Adipose tissue (tissue), 3 donors: Measurements from ENCODE around the gene HS3ST6. TPM values are rescaled to one million over a fixed set of nuclear protein-coding genes. Genes with fewer than 3 reads are reported as not detected.
"Not testable (repeated sequence)": the region's sequence is repeated elsewhere in the genome, so short reads cannot be mapped to it uniquely, and the experiment has no call there.

Experiments used
- H3K27ac ChIP-seq: one replicate; pipeline ENCODE4 v1.5.1; 2013; ENCODE audit warnings: low read depth, low read length
- WGBS, 3 donors: extraction: QIAGEN DNeasy Blood & Tissue Kit; methylation state at CpG; one replicate each; pipeline ENCODE4 v1.1.7; 2013; 5-methylcytosine and 5-hydroxymethylcytosine counted together
- polyA plus RNA-seq, 3 donors: library from polyadenylated mRNA; stranded (reverse); fragments of 200-250 nt; gene quantifications; one replicate each; pipeline ENCODE4 v1.2.3, GENCODE V29; 2013
- donor health status: healthy with polysubstance abuse.
- donor health status: Bipolar disorder and iron deficiency.
- donor health status: healthy.

HS3ST6 gene
- polyA plus RNA-seq, 3 donors: 0.56 TPM; not detected in 2

DNA sequence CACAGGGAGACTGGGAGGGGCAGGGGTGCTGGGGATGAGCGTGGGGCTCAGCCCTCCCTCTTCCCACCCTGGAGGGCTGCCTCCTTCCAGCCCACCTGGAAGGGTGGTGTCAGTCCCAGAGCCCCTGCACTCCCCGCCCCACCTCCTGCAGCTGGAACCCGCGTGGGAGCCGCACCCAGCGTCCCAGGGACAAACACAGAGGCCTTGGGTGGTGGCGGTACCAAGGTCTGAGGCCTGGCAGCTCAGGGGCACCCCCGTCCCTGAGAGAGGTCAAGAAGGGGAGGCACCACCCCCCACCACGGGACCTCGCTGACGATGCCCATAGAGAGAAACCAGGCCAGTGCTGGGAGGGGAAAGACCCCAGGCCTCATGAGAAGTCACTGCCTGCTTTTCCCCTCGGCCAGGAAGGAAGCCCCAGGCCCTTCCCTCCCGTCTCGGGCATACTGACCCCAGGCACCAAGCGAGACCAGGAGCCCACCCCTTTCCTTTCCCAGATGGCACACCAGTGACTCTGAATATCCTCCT is 4.1 kb downstream of the HS3ST6 start:
- WGBS, 3 donors: 46 to 60% (median 60%) methylated on average over 15 of the region's 15 CpGs
- H3K27ac ChIP-seq: no peak overlapping the region

DNA sequence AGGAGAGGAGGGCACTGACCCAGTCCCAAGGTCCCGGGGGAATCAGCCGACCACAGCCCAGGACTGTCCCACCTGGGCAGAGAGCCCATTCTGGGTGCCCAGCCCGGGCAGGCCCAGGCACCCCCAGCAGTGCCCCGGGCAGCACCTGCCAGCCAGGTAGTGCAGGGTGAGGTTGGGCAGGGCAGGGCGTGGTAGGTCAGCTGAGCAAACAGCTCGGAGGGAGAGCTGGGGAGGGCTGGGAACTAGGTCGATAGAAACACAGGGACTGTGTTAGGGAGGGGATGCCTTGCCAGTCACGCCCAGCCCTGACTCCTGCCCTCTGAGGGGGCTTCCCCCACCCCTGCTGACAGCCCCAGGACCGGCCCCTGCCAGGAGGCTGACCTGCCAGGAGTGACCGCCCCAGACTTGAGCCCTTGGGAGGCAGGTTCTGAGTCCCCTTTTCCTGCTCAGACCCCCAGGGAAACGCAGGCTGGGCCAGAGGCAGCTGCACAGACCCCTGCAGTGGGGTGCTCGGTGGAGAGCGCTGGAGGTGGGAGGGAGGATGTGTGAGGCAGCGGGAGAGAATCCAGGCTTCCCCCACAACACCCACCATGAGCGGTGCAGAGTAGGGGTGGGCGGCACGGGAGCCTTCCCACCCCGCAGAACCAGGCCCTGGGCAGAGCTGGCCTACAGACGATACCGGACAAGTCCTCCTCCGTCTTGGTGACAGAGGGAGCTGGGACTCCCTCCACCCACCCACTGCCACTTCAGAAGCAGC is 4.7 kb downstream of the HS3ST6 start:
- 47 to 61% (median 58%) methylated on average over 18 to 21 of the region's 21 CpGs for WGBS, 3 donors
- H3K27ac ChIP-seq: no peak overlapping the region

- 84 to 94% (median 91%) methylated on average over 11 to 17 of the region's 17 CpGs for WGBS, 3 donors
These were observed 6.0 kb downstream of the HS3ST6 start for GRCh38 chr16:1912215-1912543.

GRCh38 chr16:1911467-1912214 is 6.6 kb downstream of the HS3ST6 start:
- WGBS, 3 donors: 88 to 94% (median 90%) methylated on average over 56 to 59 of the region's 59 CpGs
- H3K27ac ChIP-seq: no peak overlapping the region

More at GRCh38 chr16:1912215-1912543, 6.0 kb downstream of the HS3ST6 start:
- no peak overlapping the region for H3K27ac ChIP-seq

- 69 to 86% (median 70%) methylated on average over 18 of the region's 18 CpGs for WGBS, 3 donors
- no peak overlapping the region for H3K27ac ChIP-seq
These were observed 8.5 kb downstream of the HS3ST6 start for GRCh38 chr16:1909561-1910231.

DNA sequence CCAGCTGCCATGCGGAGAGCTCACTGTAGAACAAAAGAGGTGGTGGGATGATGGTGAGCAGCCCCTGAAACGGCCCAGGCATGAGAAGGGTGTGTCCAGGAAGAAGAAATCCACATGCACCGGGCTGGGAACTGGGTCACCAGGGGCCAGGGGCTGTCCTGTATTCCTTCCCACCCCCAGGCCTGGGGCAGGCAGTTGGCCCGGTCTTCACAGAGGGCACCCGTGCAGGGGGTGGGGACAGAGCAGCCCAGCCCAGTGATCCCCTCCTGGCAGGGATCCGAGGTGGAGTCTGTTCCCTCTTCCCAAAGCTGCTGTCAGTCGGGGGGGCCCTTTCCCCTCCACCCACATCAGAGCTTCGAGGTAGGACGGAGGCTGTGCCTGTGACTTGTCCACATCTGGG is 9.2 kb downstream of the HS3ST6 start:
- 51 to 67% (median 62%) methylated on average over 9 of the region's 9 CpGs for WGBS, 3 donors
- no peak overlapping the region for H3K27ac ChIP-seq

DNA sequence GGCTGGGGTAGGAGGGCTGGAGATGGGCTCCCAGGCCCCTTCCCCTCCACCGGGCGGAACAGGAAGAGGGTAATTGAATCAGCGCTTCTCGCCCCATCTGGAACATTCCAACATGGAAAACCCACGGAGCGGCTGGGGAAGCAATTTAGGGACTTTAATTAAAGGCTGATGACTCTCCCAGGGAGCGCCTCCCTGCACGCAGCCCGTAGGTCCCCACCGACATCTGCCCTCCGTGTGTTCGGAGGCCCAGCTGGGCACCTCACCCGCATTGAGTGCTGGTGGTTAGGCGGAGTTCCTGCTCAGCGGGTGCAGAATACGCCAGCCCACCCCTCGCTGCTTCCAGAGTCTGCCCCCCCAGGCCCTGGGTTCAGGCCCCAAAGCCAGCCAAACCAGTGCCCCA is 10.0 kb downstream of the HS3ST6 start:
- H3K27ac ChIP-seq: no peak overlapping the region

DNA sequence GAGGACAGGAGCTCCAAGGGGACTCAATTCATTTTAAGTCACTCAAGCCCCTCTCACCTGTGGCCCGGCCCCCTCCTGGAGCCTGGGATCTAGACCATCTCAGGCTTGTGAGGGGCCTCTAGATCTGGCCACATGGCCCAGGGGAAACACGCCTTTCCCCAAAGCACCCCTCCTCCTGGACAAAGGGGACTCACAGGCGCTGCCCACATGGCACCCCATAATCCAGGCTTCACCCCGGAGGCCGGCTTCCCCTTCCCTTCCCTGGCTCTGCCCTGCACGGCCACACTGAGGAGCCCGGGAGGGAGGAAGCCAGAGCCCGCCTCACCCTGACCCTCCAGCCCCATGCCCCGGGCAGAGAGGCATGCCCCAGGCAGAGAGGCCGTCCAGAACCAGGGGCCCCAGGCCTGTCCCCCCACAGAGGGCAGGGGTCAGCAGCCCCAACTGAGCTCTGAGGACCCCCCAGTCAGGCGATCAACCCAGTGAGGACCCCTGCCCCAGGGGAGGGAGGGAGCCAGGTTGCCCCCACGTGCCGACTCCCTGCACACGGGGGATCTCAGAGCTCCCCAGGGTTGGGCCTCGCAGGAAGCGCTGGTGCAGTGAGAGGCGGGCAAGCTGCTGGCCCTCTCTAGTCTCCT is 10.9 kb downstream of the HS3ST6 start:
- H3K27ac ChIP-seq: no peak overlapping the region
- 72 to 84% (median 75%) methylated on average over 12 to 17 of the region's 17 CpGs for WGBS, 3 donors

More for the DNA sequence above, 10.0 kb downstream of the HS3ST6 start:
- WGBS, 3 donors: 55 to 85% (median 66%) methylated on average over 17 of the region's 17 CpGs

DNA sequence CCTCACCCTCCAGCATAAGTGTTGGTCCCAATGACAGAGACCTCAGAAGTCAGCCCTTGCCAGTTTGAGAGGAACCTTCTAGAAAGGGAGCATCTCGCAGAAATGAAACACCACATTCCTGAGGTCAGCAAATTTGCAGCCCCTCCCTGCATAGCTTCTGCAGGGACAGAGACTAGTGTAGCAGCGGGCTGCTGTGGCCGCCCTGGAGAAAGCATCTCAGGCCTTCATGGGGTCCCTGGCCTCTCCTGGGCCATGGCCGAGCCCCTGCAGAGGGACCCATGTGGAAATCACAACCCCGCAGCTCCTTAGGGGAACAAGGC is 11.4 kb downstream of the HS3ST6 start:
- no peak overlapping the region for H3K27ac ChIP-seq
- WGBS, 3 donors: 74 to 87% (median 74%) methylated on average over 5 of the region's 5 CpGs

DNA sequence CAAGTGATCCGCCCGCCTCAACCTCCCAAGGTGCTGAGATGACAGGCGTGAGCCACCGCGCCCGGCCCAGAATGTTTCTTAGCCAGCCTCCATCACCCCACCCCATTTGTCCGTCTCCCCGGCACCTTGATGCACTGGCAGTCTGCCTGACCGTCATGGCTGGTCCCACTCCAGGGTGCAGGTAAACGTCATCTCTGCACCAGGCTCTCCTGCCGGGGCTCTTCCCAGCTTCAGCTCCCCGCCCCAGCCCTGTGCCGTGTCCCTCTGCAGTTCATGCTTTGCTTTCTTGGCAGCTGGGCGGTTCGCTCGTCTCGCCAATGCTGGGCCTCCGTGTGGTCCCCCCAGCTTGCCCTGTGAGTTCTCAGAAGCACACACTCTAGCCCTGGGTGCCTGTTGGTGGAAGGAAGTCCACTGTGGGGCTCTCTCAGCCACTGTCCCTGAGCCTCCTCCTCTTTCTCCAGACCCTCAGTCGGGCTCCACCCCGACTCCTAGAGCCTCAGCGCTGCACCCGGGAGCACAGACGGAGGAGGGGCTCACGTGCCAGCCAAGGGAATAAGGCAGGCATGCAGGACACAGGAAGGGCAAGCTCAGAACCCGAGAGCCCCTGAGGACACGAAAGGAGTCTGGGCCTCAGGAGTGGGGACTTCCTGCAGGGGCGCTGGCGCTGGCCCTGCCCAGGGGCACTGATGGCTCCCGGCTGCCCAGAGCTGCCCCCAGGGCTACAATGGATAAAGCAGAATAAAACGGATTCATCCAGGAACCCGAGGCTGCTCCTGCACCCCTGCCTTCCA is 12.0 kb downstream of the HS3ST6 start:
- 53 to 55% (median 55%) methylated on average over 31 of the region's 31 CpGs for WGBS, 3 donors
- H3K27ac ChIP-seq: no peak overlapping the region

DNA sequence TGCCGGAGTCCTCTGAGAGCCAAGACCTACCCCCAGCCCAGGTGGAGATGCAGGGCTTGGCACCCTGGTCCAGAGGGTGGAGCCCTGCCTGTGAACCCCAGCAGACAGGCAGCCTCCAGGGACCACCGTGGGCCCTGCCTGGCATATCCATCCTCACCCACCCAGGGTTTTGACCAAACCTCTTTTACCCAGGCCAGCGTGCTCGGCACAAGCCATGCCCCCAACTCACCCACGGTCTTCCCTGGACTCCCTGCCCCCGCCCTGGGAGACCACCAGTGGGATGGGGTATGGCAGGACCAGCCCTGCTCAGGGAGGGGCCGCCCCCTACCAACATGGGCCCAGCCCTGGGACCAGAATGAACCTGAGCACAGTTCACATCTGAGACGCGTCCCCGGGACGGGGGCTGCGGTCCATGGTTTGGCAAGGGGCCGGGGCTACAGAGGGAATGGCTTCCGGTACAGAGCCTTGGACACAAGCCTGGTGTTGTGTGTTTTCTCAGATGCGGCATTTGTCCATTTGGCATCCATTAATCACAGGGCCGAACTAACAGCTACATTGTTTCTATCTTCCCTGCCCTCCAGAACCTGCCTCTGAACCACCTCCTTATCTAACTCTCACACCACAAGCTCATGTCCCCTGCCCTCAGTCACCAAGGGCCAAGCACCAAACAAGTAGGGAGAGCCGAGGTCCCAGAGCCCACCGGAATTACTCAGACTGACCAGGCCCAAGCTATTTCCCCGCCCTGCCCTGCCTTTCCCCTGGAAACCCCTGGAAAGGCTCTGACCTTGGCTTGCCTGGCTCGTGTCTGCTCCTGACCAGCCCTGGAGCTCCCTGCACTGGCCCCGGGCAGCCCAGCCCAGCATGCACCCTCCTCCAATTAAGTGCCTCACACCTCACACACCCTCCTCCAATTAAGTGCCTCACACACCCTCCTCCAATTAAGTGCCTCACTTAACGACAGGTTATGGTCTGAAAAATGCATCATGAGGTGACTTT is 14.1 kb downstream of the HS3ST6 start:
- no peak overlapping the region for H3K27ac ChIP-seq
- 51 to 61% (median 57%) methylated on average over 22 of the region's 22 CpGs for WGBS, 3 donors

- 48 to 62% (median 55%) methylated on average over 13 of the region's 13 CpGs for WGBS, 3 donors
- no peak overlapping the region for H3K27ac ChIP-seq
These were observed 15.0 kb downstream of the HS3ST6 start for GRCh38 chr16:1903220-1903574.

GRCh38 chr16:1902547-1903219 is 15.5 kb downstream of the HS3ST6 start:
- no peak overlapping the region for H3K27ac ChIP-seq
- 77 to 79% (median 78%) methylated on average over 20 of the region's 20 CpGs for WGBS, 3 donors

GRCh38 chr16:1900452-1900774 is 17.8 kb downstream of the HS3ST6 start:
- 30 to 77% (median 72%) methylated on average over 9 of the region's 9 CpGs for WGBS, 3 donors
- H3K27ac ChIP-seq: no peak overlapping the region

DNA sequence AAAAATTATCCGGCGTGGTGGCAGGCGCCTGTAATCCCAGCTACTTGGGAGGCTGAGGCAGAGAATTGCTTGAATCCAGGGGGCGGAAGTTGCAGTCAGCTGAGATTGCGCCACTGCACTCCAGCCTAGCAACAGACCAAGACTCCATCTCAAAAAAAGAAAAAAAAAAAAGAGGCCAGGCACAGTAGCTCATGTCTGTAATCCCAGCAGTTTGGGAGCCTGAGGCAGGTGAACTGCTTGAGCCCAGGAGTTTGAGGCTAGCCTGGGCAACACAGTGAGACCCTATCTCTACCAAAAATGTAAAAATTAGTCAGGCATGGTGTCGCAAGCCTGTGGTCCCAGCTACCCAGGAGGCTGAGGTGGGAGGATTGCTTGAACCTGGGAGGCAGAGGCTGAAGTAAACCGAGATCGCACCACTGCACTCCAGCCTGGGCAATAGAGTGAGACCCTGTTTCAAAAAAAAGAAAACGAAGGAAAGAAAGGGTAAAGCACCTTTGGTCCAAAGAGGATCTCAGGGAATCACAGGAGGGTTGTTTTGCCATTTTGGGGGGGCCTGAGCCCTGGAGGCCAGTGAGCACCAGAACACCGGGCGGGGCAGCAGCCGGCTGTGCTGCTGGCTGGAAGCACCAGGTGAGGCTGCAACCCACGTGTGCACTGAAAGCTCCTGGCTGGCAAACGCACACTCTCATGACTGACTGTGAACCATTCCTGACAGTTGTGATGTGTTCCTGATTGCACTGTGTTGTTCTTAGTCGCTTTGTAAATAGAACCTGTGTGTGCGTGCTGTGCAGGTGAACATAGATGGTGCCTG is 18.4 kb downstream of the HS3ST6 start:
- no peak overlapping the region for H3K27ac ChIP-seq
- 56 to 84% (median 77%) methylated on average over 16 of the region's 16 CpGs for WGBS, 3 donors

GRCh38 chr16:1897692-1898091 is 20.5 kb downstream of the HS3ST6 start:
- 85 to 91% (median 90%) methylated on average over 2 of the region's 2 CpGs for WGBS, 3 donors
- H3K27ac ChIP-seq: not testable (repeated sequence)
